Osteocyte (in vitro differentiated cells): ENCODE measurements around the gene ZNF274. TPM values are rescaled to one million over a fixed set of nuclear protein-coding genes. Genes with fewer than 3 reads are reported as not detected.

Experiments
- DNase-seq: peaks from one replicate; pipeline ENCODE4 v3.0.0; 2021; ENCODE audit warnings: mixed read lengths; ENCODE audit not compliant: unreplicated experiment; ENCODE audit errors: extremely low spot score
- H3K27ac Mint-ChIP-seq: one replicate; pipeline ENCODE4 v1.8.0; 2021; ENCODE audit warnings: mild to moderate bottlenecking, mixed read lengths; ENCODE audit not compliant: unreplicated experiment
- H3K27me3 Mint-ChIP-seq: one replicate; pipeline ENCODE4 v1.8.0; 2021; ENCODE audit warnings: mixed read lengths; ENCODE audit not compliant: unreplicated experiment
- H3K36me3 Mint-ChIP-seq: one replicate; pipeline ENCODE4 v1.8.0; 2021; ENCODE audit warnings: mixed read lengths; ENCODE audit not compliant: unreplicated experiment
- H3K4me1 Mint-ChIP-seq: one replicate; pipeline ENCODE4 v1.8.0; 2021; ENCODE audit warnings: mixed read lengths; ENCODE audit not compliant: unreplicated experiment
- H3K4me3 Mint-ChIP-seq: one replicate; pipeline ENCODE4 v1.8.0; 2021; ENCODE audit warnings: mild to moderate bottlenecking, moderate library complexity, mixed read lengths; ENCODE audit not compliant: unreplicated experiment
- H3K9me3 Mint-ChIP-seq: one replicate; pipeline ENCODE4 v1.8.0; 2021; ENCODE audit warnings: mixed read lengths; ENCODE audit not compliant: unreplicated experiment
- CTCF ChIP-seq: fragments of 200-600 bp; sonication (generic); IDR thresholded peaks from 2 replicates; pipeline ENCODE4 v1.5.0; 2021; ENCODE audit warnings: antibody characterized with exemption, mild to moderate bottlenecking, moderate library complexity
- total RNA-seq: library from RNA; stranded (reverse); gene quantifications from 2 replicates; pipeline ENCODE4 v1.2.1, GENCODE V29; 2021

ZNF274 gene
- total RNA-seq, 1 donor from 2014 or later = 14.6 TPM

DNA sequence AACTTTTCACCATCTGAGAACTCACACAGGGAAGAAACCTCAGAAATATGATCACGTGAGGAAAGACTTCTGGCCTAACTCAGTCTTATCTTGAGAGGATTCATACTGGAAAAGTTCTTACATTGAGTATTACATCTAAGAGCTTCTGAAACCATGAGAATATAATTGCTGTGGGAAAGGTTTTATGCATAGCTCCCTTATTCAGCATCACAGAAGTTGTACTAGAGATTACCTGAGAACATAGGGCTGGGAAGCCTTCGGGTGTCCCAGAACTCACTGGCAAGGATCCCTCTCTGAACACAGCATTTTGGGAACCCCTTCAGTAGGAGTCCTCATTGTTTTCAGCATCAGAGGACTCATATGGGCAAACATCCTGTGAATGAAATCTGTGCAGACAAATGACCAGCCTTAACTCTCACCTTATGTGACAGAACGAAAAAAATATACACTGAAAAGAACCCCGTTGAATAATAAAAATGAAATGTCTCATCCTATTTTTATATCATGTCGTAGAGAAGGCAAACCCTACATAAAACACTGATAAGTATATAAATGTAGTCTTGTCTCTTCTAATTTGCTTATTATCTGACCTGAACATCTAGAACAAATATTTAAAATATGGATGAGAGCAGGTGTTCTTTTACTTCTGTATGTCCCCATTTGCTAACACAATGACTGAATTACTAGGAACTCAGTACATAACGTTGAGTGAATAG lies 14.2 kb downstream of the ZNF274 start:
- Mint-ChIP-seq H3K9me3 (peaks cover 41% of the 10 kb centered on the region), H3K4me1 (no peaks in the 10 kb centered on the region), H3K27ac (no peak overlapping the region), H3K4me3 (no peak overlapping the region), H3K27me3 (no peaks in the 10 kb centered on the region), H3K36me3 (peaks cover 77% of the 10 kb centered on the region)
- no peak for TF ChIP-seq CTCF
- DNase-seq = no peak

GRCh38 chr19:58203814-58204475 lies 21.1 kb downstream of the ZNF274 start:
- no peaks in the 10 kb centered on the region for H3K27me3 Mint-ChIP-seq
- no peak overlapping the region for H3K27ac Mint-ChIP-seq
- H3K36me3 Mint-ChIP-seq = peaks cover 79% of the 10 kb centered on the region
- TF ChIP-seq CTCF = no peak
- peaks cover 54% of the 10 kb centered on the region for H3K9me3 Mint-ChIP-seq
- H3K4me1 Mint-ChIP-seq = no peaks in the 10 kb centered on the region
- no peak for DNase-seq
- no peak overlapping the region for H3K4me3 Mint-ChIP-seq

DNA sequence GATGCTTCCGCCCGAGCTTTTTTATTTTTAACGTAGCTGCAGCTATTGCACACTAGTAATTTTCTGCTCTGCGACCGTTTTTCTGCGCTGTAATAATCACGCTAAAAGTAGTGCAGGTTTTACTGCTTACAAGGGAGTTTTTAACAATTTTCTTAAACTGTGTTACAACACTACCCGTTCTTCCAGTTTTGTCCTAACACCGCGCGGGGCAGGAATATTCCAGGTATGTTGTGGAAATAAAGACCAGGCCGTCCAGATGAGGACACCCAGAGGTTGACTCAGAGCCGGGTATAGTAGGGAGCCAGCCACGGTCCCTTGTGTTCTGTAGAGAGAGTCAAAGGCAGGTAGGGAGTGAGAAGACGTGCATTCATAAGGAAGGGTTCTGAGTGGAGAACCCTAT lies 21.7 kb downstream of the ZNF274 start:
- Mint-ChIP-seq H3K36me3 (peaks cover 82% of the 10 kb centered on the region), H3K27me3 (no peaks in the 10 kb centered on the region), H3K9me3 (peaks cover 58% of the 10 kb centered on the region), H3K4me1 (no peaks in the 10 kb centered on the region), H3K4me3 (no peak overlapping the region), H3K27ac (no peak overlapping the region)
- TF ChIP-seq CTCF = no peak
- no peak for DNase-seq

DNA sequence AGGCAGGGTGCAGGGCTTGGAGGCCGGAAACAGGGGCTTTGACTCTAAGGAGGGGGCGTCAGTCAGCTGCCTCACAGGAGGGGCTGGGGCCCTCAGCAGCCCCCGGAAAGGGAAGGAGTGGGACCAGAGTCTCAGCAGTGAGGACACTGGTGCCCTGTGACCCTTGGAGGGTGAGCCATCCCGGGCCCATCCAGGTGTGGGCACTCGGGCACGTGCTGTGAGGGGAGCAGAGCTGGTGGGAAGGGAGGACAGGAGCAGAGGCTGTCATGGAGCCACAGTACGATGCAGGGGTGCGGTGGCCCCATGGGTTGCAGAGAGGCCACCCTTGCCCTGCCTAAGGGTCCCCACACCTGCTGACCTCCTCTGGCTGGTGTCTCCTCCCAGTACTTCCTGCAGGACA lies 26.7 kb downstream of the ZNF274 start:
- Mint-ChIP-seq H3K9me3 (peaks cover 61% of the 10 kb centered on the region), H3K36me3 (peaks cover 99% of the 10 kb centered on the region), H3K27me3 (no peaks in the 10 kb centered on the region), H3K4me3 (no peak overlapping the region), H3K4me1 (no peaks in the 10 kb centered on the region), H3K27ac (no peak overlapping the region)
- TF ChIP-seq CTCF = no peak
- DNase-seq = no peak

DNA sequence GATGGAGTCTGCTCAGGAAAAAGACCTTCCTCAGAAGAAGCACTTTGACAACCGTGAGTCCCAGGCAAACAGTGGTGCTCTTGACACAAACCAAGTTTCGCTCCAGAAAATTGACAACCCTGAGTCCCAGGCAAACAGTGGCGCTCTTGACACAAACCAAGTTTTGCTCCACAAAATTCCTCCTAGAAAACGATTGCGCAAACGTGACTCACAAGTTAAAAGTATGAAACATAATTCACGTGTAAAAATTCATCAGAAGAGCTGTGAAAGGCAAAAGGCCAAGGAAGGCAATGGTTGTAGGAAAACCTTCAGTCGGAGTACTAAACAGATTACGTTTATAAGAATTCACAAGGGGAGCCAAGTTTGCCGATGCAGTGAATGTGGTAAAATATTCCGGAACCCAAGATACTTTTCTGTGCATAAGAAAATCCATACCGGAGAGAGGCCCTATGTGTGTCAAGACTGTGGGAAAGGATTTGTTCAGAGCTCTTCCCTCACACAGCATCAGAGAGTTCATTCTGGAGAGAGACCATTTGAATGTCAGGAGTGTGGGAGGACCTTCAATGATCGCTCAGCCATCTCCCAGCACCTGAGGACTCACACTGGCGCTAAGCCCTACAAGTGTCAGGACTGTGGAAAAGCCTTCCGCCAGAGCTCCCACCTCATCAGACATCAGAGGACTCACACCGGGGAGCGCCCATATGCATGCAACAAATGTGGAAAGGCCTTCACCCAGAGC lies 29.6 kb downstream of the ZNF274 start:
- DNase-seq = no peak
- Mint-ChIP-seq H3K4me3 (no peak overlapping the region), H3K36me3 (peaks cover 69% of the 10 kb centered on the region), H3K27me3 (no peaks in the 10 kb centered on the region), H3K27ac (no peak overlapping the region), H3K9me3 (peaks cover 51% of the 10 kb centered on the region), H3K4me1 (no peaks in the 10 kb centered on the region)
- no peak for TF ChIP-seq CTCF
